GM21576 (cell line): ENCODE results near the gene ME3.

Source experiments
- ATAC-seq: cut with Tn5 transposase; IDR thresholded peaks from one replicate; pipeline ENCODE4 v1.9.1; 2021; ENCODE audit warnings: mild to moderate bottlenecking, moderate library complexity; ENCODE audit not compliant: unreplicated experiment

Gene ME3

GRCh38 chr11:86693518-86693917 lies 21.1 kb upstream of the ME3 start:
- no peak for ATAC-seq

GRCh38 chr11:86692746-86693145 lies 20.3 kb upstream of the ME3 start:
- ATAC-seq = no peak

GRCh38 chr11:86692317-86692716 lies 19.9 kb upstream of the ME3 start:
- no peak for ATAC-seq

- ATAC-seq = peak; percentile 88
These were observed 16.2 kb upstream of the ME3 start for GRCh38 chr11:86688398-86689179.

GRCh38 chr11:86687185-86687778 lies 14.9 kb upstream of the ME3 start:
- no peak for ATAC-seq

- no peak for ATAC-seq
These were observed 14.1 kb upstream of the ME3 start for GRCh38 chr11:86686531-86686930.

GRCh38 chr11:86681483-86681756 lies 9.0 kb upstream of the ME3 start:
- ATAC-seq = no peak

GRCh38 chr11:86680716-86681482 lies 8.5 kb upstream of the ME3 start:
- no peak for ATAC-seq

- ATAC-seq = no peak
These were observed 6.4 kb upstream of the ME3 start for GRCh38 chr11:86678823-86679222.

- ATAC-seq = no peak
These were observed 5.9 kb upstream of the ME3 start for GRCh38 chr11:86678296-86678695.

GRCh38 chr11:86676533-86677154 lies 4.2 kb upstream of the ME3 start:
- no peak for ATAC-seq

- ATAC-seq = no peak
These were observed 3.6 kb upstream of the ME3 start for GRCh38 chr11:86676010-86676409.

GRCh38 chr11:86675017-86675416 lies 2.6 kb upstream of the ME3 start:
- no peak for ATAC-seq

GRCh38 chr11:86673872-86674750 lies 1.7 kb upstream of the ME3 start:
- ATAC-seq = no peak

- ATAC-seq = no peak
These were observed 833 bp upstream of the ME3 start for GRCh38 chr11:86673055-86673843.

- ATAC-seq = no peak
These were observed 847 bp downstream of the ME3 start for GRCh38 chr11:86671531-86672006.

- ATAC-seq = no peak
These were observed 1.5 kb downstream of the ME3 start for GRCh38 chr11:86670911-86671310.

- ATAC-seq = no peak
These were observed 2.2 kb downstream of the ME3 start for GRCh38 chr11:86670181-86670580.

GRCh38 chr11:86669424-86669823 lies 3.0 kb downstream of the ME3 start:
- no peak for ATAC-seq

GRCh38 chr11:86668929-86669328 lies 3.5 kb downstream of the ME3 start:
- no peak for ATAC-seq
